ENCODE measurements around the gene NHERF1. TPM values are rescaled to one million over a fixed set of nuclear protein-coding genes. Genes with fewer than 3 reads are reported as not detected.
A peak's percentile ranks its signal among the peaks of the same experiment; 100 is the strongest.

Gene NHERF1
- total and polyA plus RNA-seq, 2 of the 13 experiments (the other 11 are each of a cell fraction or from before 2014, with no cell fraction given): 169 to 269 TPM

DNA sequence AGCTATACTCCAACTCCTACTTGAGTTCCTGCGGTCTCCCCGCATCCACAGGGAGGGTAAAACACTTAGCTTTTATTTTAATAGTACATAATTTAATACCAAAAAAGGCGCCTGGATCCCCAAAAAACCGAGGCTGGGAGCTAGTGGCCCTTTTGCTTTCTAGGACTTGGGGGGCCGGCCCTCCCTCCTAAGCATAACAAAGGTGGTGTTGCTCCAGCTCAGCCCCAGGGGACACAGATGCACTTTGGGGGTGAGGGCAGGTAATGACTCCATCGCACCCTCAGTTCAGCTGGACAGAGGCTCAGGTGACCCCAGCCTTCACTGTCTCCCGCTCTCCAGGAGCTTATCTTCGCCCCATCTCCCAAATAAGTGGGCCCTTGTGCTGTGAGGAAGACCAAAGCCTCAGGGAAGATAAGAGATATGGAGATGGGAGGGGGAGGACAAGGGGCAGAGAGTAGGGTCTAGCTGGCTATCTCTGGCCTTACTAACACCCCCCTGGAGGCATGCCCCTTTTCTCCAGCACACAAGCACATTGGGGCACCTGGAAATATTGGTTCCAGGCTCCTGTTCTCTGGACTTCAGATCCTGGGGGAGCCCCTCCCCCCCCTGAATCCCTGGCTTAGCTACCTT, 2.8 kb upstream of the NHERF1 start:
- Histone ChIP-seq H3K4me2 (ENCODE audit: low read depth, low read length) (peak overlapping the region; percentile 99), H3K9ac (ENCODE audit: insufficient read depth, low read depth, low read length) (peak overlapping the region; percentile 16), H3K9me3 (ENCODE audit: low read length) (no peaks in the 10 kb centered on the region), H3K36me3 (replicated peaks in 1 of 2; ENCODE audit: control insufficient read depth in 1 of 2, insufficient read depth in 2 of 2, low read length in 2 of 2) (no peaks in the 10 kb centered on the region), H3K4me1 (ENCODE audit: insufficient read depth, low read length) (peaks cover 59% of the 10 kb centered on the region), H3K4me3 (replicated peaks in 1 of 3; ENCODE audit: insufficient read depth in 1 of 3, low read depth in 2 of 3, low read length in 3 of 3) (peak overlapping the region in 1 of 3 experiments; percentile 99; a peak in 2 of 6 replicates), H3K27me3 (ENCODE audit: control insufficient read depth in 1 of 2, insufficient read depth in 2 of 2, low read length in 2 of 2) (peaks cover 3 to 20% of the 10 kb centered on the region in 2 experiments; a peak in 2 of 5 replicates), H4K20me1 (ENCODE audit: insufficient read depth, low read length) (no peaks in the 10 kb centered on the region), H3K27ac (ENCODE audit: extremely low read length, insufficient read depth, low read length) (no peak overlapping the region), H3K79me2 (ENCODE audit: insufficient read depth, low read length) (peaks cover 23% of the 10 kb centered on the region), H2AFZ (ENCODE audit: low read length) (no peak overlapping the region)
- intact Hi-C loops (cut with micrococcal nuclease; ENCODE audit: unreplicated experiment) (loop anchor here (1.0 to 2.0 kb wide), 2 partner anchors 25 to 119 kb away; no protein-coding TSS in a partner anchor), in situ Hi-C loops (cut with HindIII; ENCODE audit: extremely low pct_ligation_motif_present, low pct_unique_long_range_greater_than_20kb) (loop anchor here (5.0 kb wide), 1 partner anchor 37 kb away; no protein-coding TSS in a partner anchor)
- ATAC-seq (no peak), DNase-seq (ENCODE audit: low spot score) (no peak), FAIRE-seq (no peak)
- ChIA-PET POLR2A (interaction anchor here (0.6 to 21.5 kb wide), 6 partner anchors 8 to 127 kb away, joined by 3 to 1459 read pairs (median 12); partner anchors contain the start of genes FDXR, NAT9 and RAB37), CTCF (ENCODE audit: low intra/inter-chr PET ratio, low total read pairs) (interaction anchor here (1.3 to 9.0 kb wide), 8 partner anchors 9 to 88 kb away, joined by 4 to 219 read pairs (median 10); partner anchors contain the start of genes NAT9 and RAB37)
- 53% methylated on average over 8 of the region's 8 CpGs for WGBS (ENCODE audit: low lambda C conversion rate)
- no TSS peak for BruUV-seq (replicated peaks)
- TF ChIP-seq SAFB2 (CRISPR knock-in tag; IDR thresholded peaks at IDR 0.05; ENCODE audit: borderline replicate concordance, low read depth) (0 out of 2 replicates have a peak, but pooled peaks have one; percentile 25), HOMEZ (CRISPR knock-in tag; IDR thresholded peaks at IDR 0.05; ENCODE audit: low read depth) (no peak), ZNF207 (IDR thresholded peaks at IDR 0.05; ENCODE audit: borderline replicate concordance) (no peak), MIXL1 (CRISPR knock-in tag; IDR thresholded peaks at IDR 0.05) (no peak), ZNF788 (CRISPR knock-in tag; IDR thresholded peaks at IDR 0.05; ENCODE audit: borderline replicate concordance) (0 out of 2 replicates have a peak, but pooled peaks have one; percentile 26), SIX1 (CRISPR knock-in tag; IDR thresholded peaks at IDR 0.05; ENCODE audit: borderline replicate concordance) (no peak), CBX2 (IDR thresholded peaks at IDR 0.05; ENCODE audit: low read depth, low read length) (no peak), CBX2 (CRISPR knock-in tag; IDR thresholded peaks at IDR 0.05; ENCODE audit: low read depth) (no peak), HIVEP1 (CRISPR knock-in tag; IDR thresholded peaks at IDR 0.05) (no peak), RFX5 (IDR thresholded peaks at IDR 0.05; ENCODE audit: low read depth, low read length) (no peak), MTA1 (CRISPR knock-in tag; IDR thresholded peaks at IDR 0.05; ENCODE audit: borderline replicate concordance) (no peak), MATR3 (CRISPR knock-in tag; IDR thresholded peaks at IDR 0.05) (no peak), SETDB1 (CRISPR knock-in tag; IDR thresholded peaks at IDR 0.05; ENCODE audit: borderline replicate concordance) (no peak), ZNF441 (CRISPR knock-in tag; IDR thresholded peaks at IDR 0.05; ENCODE audit: borderline replicate concordance) (no peak), RFXAP (CRISPR knock-in tag; IDR thresholded peaks at IDR 0.05; ENCODE audit: borderline replicate concordance) (no peak), KMT2B (CRISPR knock-in tag; IDR thresholded peaks at IDR 0.05) (no peak), ZNF883 (CRISPR knock-in tag; IDR thresholded peaks at IDR 0.05; ENCODE audit: not compliant biosample characterization) (no peak), TFAP4 (IDR thresholded peaks at IDR 0.05; ENCODE audit: borderline replicate concordance, low read depth) (no peak)
- TF ChIP-seq, protein P1, sequence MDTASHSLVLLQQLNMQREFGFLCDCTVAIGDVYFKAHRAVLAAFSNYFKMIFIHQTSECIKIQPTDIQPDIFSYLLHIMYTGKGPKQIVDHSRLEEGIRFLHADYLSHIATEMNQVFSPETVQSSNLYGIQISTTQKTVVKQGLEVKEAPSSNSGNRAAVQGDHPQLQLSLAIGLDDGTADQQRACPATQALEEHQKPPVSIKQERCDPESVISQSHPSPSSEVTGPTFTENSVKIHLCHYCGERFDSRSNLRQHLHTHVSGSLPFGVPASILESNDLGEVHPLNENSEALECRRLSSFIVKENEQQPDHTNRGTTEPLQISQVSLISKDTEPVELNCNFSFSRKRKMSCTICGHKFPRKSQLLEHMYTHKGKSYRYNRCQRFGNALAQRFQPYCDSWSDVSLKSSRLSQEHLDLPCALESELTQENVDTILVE (CRISPR knock-in tag; IDR thresholded peaks at IDR 0.05): no peak
- TF ChIP-seq, protein P2, sequence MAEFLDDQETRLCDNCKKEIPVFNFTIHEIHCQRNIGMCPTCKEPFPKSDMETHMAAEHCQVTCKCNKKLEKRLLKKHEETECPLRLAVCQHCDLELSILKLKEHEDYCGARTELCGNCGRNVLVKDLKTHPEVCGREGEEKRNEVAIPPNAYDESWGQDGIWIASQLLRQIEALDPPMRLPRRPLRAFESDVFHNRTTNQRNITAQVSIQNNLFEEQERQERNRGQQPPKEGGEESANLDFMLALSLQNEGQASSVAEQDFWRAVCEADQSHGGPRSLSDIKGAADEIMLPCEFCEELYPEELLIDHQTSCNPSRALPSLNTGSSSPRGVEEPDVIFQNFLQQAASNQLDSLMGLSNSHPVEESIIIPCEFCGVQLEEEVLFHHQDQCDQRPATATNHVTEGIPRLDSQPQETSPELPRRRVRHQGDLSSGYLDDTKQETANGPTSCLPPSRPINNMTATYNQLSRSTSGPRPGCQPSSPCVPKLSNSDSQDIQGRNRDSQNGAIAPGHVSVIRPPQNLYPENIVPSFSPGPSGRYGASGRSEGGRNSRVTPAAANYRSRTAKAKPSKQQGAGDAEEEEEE (CRISPR knock-in tag; IDR thresholded peaks at IDR 0.05; ENCODE audit: borderline replicate concordance): no peak
